Fibroblast of the aortic adventitia (primary cell): ENCODE measurements around the gene EIF1. TPM values are rescaled to one million over a fixed set of nuclear protein-coding genes. Genes with fewer than 3 reads are reported as not detected.

ENCODE experiments used
- DNase-seq: peaks from one replicate; pipeline ENCODE4 v3.0.0-alpha.2; 2010; ENCODE audit warnings: low read depth
- H3K4me3 ChIP-seq: 2 replicates; pipeline ENCODE4 v1.5.1; 2011; ENCODE audit warnings: low read depth, mild to moderate bottlenecking, control low read depth, low read length, moderate library complexity
- total RNA-seq: library from RNA; depleted of rRNA; stranded (reverse); fragments of >200 nt; gene quantifications from 2 replicates; pipeline ENCODE4 v1.2.3, GENCODE V29; 2012; ENCODE audit warnings: low replicate concordance
- TF ChIP-seq, protein P1 (sequence below): IDR thresholded peaks from 2 replicates; pipeline ENCODE4 v1.5.1; 2011; ENCODE audit warnings: mild to moderate bottlenecking, low read length, control low read depth, inconsistent platforms; ENCODE audit not compliant: insufficient read depth

The EIF1 gene
- total RNA-seq, 1 donor: 102 TPM

GRCh38 chr17:41647940-41648410, 40.7 kb upstream of the EIF1 start:
- peak; percentile 64 for DNase-seq
- TF ChIP-seq, protein P1, sequence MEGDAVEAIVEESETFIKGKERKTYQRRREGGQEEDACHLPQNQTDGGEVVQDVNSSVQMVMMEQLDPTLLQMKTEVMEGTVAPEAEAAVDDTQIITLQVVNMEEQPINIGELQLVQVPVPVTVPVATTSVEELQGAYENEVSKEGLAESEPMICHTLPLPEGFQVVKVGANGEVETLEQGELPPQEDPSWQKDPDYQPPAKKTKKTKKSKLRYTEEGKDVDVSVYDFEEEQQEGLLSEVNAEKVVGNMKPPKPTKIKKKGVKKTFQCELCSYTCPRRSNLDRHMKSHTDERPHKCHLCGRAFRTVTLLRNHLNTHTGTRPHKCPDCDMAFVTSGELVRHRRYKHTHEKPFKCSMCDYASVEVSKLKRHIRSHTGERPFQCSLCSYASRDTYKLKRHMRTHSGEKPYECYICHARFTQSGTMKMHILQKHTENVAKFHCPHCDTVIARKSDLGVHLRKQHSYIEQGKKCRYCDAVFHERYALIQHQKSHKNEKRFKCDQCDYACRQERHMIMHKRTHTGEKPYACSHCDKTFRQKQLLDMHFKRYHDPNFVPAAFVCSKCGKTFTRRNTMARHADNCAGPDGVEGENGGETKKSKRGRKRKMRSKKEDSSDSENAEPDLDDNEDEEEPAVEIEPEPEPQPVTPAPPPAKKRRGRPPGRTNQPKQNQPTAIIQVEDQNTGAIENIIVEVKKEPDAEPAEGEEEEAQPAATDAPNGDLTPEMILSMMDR: peak; percentile 87
- peak overlapping the region; percentile 25 for H3K4me3 ChIP-seq

DNA sequence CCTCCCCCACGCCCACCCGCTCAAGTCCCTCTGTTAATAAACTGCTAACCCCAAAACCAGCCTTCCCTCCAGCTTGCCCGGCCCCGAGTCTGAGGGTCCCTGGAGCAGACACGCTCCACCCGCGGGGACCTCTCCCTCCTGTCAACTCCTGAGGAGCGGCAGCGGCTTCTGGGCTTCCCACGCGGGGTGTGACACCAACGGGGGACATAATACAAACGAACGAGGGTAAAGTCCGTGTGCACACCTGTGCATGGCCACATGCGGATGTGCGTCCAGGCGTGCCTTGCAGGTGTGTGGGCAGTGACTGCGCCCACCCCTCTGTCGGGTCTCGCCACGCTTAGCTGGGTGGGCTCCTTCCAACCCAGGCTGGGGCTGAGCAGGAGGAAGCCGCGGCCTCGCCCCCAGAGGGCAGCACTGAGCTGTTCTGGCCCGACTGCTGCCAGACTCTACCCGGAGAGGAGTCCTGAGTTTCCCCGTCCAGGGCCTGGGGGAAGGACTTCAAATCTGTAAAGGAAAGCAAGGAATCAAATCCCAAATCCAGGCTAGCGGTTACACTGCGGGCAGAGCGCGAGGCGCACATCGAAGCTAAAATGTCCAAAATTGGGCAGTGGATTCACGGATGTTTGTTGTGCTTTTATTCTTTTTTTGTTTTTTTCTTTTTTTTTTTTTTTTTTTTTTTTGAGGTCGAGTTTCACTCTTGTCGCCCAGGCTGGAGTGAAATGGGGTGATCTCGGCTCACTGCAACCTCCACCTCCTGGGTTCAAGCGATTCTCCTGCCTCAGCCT, 40.1 kb upstream of the EIF1 start:
- TF ChIP-seq, protein P1: peak; percentile 95
- peak overlapping the region; percentile 50 for H3K4me3 ChIP-seq
- DNase-seq: peak; percentile 86

- TF ChIP-seq, protein P1: no peak
- no peak for DNase-seq
- no peak overlapping the region for H3K4me3 ChIP-seq
These were observed 38.7 kb upstream of the EIF1 start for GRCh38 chr17:41649923-41650519.

- TF ChIP-seq, protein P1: no peak
- DNase-seq: no peak
- no peak overlapping the region for H3K4me3 ChIP-seq
These were observed 37.7 kb upstream of the EIF1 start for GRCh38 chr17:41650794-41651624.

DNA sequence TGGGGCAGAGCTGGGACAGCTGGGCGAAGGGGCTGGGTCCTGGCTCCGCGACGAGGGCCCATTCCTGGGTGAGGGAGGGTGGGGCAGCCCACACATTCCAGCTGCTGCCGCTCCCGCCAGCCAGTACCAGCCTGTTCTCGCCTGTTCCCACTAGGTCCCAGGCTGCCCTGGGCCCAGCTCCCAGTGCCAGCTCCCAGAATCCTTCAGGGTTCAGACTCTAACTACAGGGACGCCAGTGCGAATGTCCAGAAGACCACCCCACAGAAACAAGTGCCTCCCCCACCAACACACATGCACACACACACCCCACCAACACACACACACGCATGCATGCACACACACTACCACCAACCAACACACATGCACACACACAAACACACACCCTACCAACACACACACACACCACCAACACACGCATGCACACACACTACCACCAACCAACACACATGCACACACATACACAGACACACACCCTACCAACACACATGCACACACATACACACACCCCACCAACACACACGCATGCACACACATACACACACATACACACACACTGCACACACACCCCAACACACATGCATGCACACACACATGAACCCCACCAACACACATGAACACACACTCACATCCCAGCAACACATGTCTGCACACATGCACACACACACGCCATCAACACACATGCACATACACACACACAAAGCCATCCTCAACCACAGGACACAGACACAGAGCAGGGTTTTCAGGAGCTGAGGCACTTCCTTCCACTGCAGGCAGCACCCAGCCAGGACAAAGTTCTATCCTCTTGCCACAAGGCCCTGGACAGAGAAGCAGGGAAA, 36.8 kb upstream of the EIF1 start:
- no peak for DNase-seq
- TF ChIP-seq, protein P1: no peak
- no peak overlapping the region for H3K4me3 ChIP-seq

- H3K4me3 ChIP-seq: no peak overlapping the region
- DNase-seq: no peak
- TF ChIP-seq, protein P1: no peak
These were observed 36.2 kb upstream of the EIF1 start for GRCh38 chr17:41652461-41652970.
